Measurements from ENCODE around the gene RNF167.

DNA sequence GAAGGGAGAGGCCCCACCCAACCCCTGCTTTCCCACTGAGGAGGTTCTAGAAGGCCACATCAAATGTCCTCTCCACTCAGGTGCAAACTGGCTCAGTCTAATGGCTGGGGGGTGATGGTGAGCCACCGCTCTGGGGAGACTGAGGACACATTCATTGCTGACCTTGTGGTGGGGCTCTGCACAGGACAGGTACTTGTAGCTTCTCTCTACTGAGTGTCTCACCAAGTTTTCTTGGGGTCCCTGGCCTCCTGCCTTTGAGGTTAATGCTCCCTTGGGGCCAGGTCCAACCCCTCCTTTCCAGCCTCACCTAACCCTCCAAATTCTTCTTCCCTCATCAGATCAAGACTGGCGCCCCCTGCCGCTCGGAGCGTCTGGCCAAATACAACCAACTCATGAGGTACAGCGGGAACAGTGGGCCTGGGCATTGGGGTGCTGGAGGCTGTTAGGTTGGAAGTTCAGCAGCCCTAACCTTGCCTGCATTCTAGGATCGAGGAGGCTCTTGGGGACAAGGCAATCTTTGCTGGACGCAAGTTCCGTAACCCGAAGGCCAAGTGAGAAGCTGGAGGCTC lies 16.5 kb downstream of the RNF167 start:
- TF ChIP-seq, protein P1, sequence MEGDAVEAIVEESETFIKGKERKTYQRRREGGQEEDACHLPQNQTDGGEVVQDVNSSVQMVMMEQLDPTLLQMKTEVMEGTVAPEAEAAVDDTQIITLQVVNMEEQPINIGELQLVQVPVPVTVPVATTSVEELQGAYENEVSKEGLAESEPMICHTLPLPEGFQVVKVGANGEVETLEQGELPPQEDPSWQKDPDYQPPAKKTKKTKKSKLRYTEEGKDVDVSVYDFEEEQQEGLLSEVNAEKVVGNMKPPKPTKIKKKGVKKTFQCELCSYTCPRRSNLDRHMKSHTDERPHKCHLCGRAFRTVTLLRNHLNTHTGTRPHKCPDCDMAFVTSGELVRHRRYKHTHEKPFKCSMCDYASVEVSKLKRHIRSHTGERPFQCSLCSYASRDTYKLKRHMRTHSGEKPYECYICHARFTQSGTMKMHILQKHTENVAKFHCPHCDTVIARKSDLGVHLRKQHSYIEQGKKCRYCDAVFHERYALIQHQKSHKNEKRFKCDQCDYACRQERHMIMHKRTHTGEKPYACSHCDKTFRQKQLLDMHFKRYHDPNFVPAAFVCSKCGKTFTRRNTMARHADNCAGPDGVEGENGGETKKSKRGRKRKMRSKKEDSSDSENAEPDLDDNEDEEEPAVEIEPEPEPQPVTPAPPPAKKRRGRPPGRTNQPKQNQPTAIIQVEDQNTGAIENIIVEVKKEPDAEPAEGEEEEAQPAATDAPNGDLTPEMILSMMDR (IDR thresholded peaks at IDR 0.05; ENCODE audit: poor library complexity): no peak
- TF ChIP-seq EZH2 (IDR thresholded peaks at IDR 0.05; ENCODE audit: borderline replicate concordance): no peak
